ENCODE data around the gene SPECC1L. TPM values are rescaled to one million over a fixed set of nuclear protein-coding genes. Genes with fewer than 3 reads are reported as not detected.
A peak's percentile ranks its signal among the peaks of the same experiment; 100 is the strongest.

SPECC1L gene
- total and polyA plus RNA-seq, 7 experiments from 2014 or later: 14.6 to 69.0 (median 39.9) TPM

DNA sequence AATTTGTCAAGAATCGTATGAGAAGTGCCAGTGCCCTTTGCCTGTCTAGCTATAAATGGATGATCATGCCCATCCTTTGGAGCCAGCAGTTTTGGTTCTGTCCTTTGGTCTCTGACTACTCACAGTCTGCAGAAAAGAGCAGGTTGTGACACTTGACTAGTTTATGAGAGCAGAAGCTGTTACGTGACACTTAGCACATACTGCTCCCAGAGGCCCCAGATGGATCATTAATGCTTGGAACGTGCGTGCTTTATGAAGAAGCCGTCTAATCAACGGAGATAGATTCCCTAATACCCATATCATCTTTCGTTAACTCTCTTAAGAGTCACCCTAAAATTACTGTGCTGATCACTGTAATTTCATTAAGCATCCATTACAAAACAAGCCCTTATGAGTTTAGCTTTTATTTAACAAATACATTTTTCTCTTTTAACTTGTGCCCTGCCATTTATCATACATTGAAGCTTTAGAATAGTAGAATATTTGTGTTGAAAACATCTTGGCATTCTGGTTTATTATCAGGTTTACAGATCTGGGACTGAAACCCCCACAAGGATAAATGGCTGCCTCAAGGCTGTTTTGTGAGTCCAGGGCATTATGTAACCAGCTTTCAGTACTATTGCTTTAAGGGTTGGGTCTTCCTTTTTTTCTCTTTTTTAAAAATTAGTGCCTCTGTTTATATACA is 109.7 kb downstream of the SPECC1L start:
- Histone ChIP-seq H3K4me1 (ENCODE audit: control insufficient read depth in 2 of 2, insufficient read depth in 2 of 2, low read length in 2 of 2) (peaks cover 4 to 14% of the 10 kb centered on the region in 2 donors), H3K27ac (ENCODE audit: low read depth, low read length) (no peak overlapping the region), H3K36me3 (ENCODE audit: control insufficient read depth in 2 of 3, insufficient read depth in 3 of 3, low read length in 3 of 3) (peaks cover 0 to 5% (median 0%) of the 10 kb centered on the region in 3 experiments), H3K27me3 (ENCODE audit: control insufficient read depth in 2 of 2, insufficient read depth in 2 of 2, low read length in 2 of 2) (no peaks in the 10 kb centered on the region), H3K9me3 (ENCODE audit: control insufficient read depth in 2 of 3, low read length in 3 of 3) (no peaks in the 10 kb centered on the region), H3K4me3 (ENCODE audit: low read length) (no peak overlapping the region)
- H3K36me3 Mint-ChIP-seq: peaks cover 0 to 28% (median 22%) of the 10 kb centered on the region in 5 donors
- H3K27ac Mint-ChIP-seq: peak overlapping the region in 6 of 9 donors; percentile 15 to 88 (median 45)
- intact Hi-C loops (cut with micrococcal nuclease): no loop called here
- H3K9me3 Mint-ChIP-seq: no peaks in the 10 kb centered on the region
- peaks cover 14 to 43% (median 38%) of the 10 kb centered on the region in 7 donors for H3K4me1 Mint-ChIP-seq
- ChIA-PET CTCF (interaction anchor here (0.6 kb wide), 1 partner anchor 303 kb away, joined by 3 read pairs; no protein-coding TSS in a partner anchor), POLR2A (no interaction called here)
- H3K4me3 Mint-ChIP-seq: peak overlapping the region in 3 of 10 donors; percentile 21 to 59 (median 43)
- ATAC-seq: no peak
- H3K27me3 Mint-ChIP-seq: no peaks in the 10 kb centered on the region
- no peak for DNase-seq

DNA sequence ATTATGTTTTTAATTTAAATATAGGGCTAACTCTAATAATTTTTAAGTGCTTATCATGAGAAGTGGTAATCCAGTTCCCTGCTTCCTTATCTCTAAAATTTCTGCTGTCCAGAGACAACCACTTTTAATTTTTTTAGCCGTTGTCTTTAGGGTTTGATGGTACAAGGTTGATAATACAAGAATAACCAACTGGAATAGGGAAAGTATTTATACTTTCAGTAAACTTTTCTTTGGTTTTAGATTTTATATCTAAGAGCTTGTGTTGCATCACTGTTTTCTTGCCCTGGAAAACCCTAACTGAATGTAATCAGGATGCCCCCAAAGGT is 110.2 kb downstream of the SPECC1L start:
- ATAC-seq: no peak
- intact Hi-C loops (cut with micrococcal nuclease): no loop called here
- H3K36me3 Mint-ChIP-seq: peaks cover 0 to 30% (median 18%) of the 10 kb centered on the region in 5 donors
- no peaks in the 10 kb centered on the region for H3K9me3 Mint-ChIP-seq
- no peak overlapping the region for H3K4me3 Mint-ChIP-seq
- Histone ChIP-seq H3K4me3 (ENCODE audit: low read length) (no peak overlapping the region), H3K27ac (ENCODE audit: low read depth, low read length) (no peak overlapping the region), H3K4me1 (ENCODE audit: control insufficient read depth in 2 of 2, insufficient read depth in 2 of 2, low read length in 2 of 2) (peaks cover 4 to 14% of the 10 kb centered on the region in 2 donors), H3K36me3 (ENCODE audit: control insufficient read depth in 2 of 3, insufficient read depth in 3 of 3, low read length in 3 of 3) (peaks cover 0 to 5% (median 0%) of the 10 kb centered on the region in 3 experiments), H3K27me3 (ENCODE audit: control insufficient read depth in 2 of 2, insufficient read depth in 2 of 2, low read length in 2 of 2) (no peaks in the 10 kb centered on the region), H3K9me3 (ENCODE audit: control insufficient read depth in 2 of 3, low read length in 3 of 3) (no peaks in the 10 kb centered on the region)
- H3K27ac Mint-ChIP-seq: no peak overlapping the region
- ChIA-PET CTCF (interaction anchor here (0.6 kb wide), 1 partner anchor 303 kb away, joined by 3 read pairs; no protein-coding TSS in a partner anchor), POLR2A (no interaction called here)
- peaks cover 14 to 43% (median 38%) of the 10 kb centered on the region in 7 donors for H3K4me1 Mint-ChIP-seq
- DNase-seq: no peak
- H3K27me3 Mint-ChIP-seq: no peaks in the 10 kb centered on the region

DNA sequence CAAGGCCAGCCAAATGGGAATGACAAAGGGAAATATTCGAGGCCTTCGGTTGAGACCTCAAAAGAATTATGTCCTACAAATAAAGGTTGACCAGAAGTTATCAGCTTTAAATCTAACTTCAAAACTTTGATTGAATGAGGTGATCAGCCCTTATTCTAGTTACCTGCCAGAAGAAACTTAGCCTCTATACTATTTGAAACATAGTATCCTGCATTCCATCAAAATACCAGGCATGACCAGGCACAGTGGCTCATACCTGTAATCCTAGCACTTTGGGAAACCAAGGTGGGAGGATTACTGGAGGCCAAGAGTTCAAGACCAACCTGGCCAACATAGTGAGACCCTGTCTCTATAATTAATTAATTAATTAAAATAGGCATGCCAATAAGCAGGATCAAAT is 112.4 kb downstream of the SPECC1L start:
- intact Hi-C loops (cut with micrococcal nuclease): no loop called here
- H3K4me1 ChIP-seq (ENCODE audit: control insufficient read depth in 2 of 2, insufficient read depth in 2 of 2, low read length in 2 of 2): peaks cover 4 to 14% of the 10 kb centered on the region in 2 donors
- no peaks in the 10 kb centered on the region for H3K9me3 ChIP-seq (ENCODE audit: control insufficient read depth in 2 of 3, low read length in 3 of 3)
- no peaks in the 10 kb centered on the region for H3K36me3 ChIP-seq (ENCODE audit: control insufficient read depth in 2 of 3, insufficient read depth in 3 of 3, low read length in 3 of 3)
- no peak for ATAC-seq
- Mint-ChIP-seq H3K27me3 (no peaks in the 10 kb centered on the region), H3K36me3 (peaks cover 0 to 24% (median 10%) of the 10 kb centered on the region in 5 donors), H3K4me3 (no peak overlapping the region), H3K27ac (no peak overlapping the region), H3K4me1 (peaks cover 8 to 26% (median 24%) of the 10 kb centered on the region in 7 donors), H3K9me3 (no peaks in the 10 kb centered on the region)
- POLR2A ChIA-PET: no interaction called here
- H3K27ac ChIP-seq (ENCODE audit: low read depth, low read length): no peak overlapping the region
- H3K27me3 ChIP-seq (ENCODE audit: control insufficient read depth in 2 of 2, insufficient read depth in 2 of 2, low read length in 2 of 2): no peaks in the 10 kb centered on the region
- no peak overlapping the region for H3K4me3 ChIP-seq (ENCODE audit: low read length)
- no peak for DNase-seq
- CTCF ChIA-PET: no interaction called here

DNA sequence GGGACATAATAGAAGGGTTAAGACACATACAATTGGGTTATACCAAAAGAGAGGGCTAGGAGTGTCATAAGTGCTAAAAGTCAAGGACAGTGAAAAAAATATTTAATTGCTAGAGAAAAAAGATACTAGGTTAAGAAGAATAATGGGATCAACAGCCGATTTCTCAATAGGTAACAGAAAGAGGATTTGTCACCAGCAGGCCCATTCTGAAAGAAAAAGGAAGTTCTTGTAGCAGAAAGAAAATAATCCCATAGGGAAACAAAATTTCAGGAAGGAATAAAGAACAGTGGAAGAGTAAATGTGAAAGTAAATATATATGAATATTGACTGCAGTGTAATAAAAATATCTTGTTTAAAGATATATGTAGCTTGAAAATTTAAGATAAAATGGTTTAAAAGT is 113.5 kb downstream of the SPECC1L start:
- CTCF ChIA-PET: no interaction called here
- H3K27ac Mint-ChIP-seq: no peak overlapping the region
- intact Hi-C loops (cut with micrococcal nuclease): no loop called here
- no peak overlapping the region for H3K27ac ChIP-seq (ENCODE audit: low read depth, low read length)
- peaks cover under 1 to 10% of the 10 kb centered on the region in 2 donors for H3K4me1 ChIP-seq (ENCODE audit: control insufficient read depth in 2 of 2, insufficient read depth in 2 of 2, low read length in 2 of 2)
- peaks cover 0 to 24% (median 13%) of the 10 kb centered on the region in 5 donors for H3K36me3 Mint-ChIP-seq
- ATAC-seq: no peak
- no peak for DNase-seq
- no peak overlapping the region for H3K4me3 ChIP-seq (ENCODE audit: low read length)
- peaks cover 8 to 15% (median 15%) of the 10 kb centered on the region in 7 donors for H3K4me1 Mint-ChIP-seq
- no peaks in the 10 kb centered on the region for H3K9me3 ChIP-seq (ENCODE audit: control insufficient read depth in 2 of 3, low read length in 3 of 3)
- H3K36me3 ChIP-seq (ENCODE audit: control insufficient read depth in 2 of 3, insufficient read depth in 3 of 3, low read length in 3 of 3): no peaks in the 10 kb centered on the region
- POLR2A ChIA-PET: no interaction called here
- H3K4me3 Mint-ChIP-seq: no peak overlapping the region
- H3K27me3 ChIP-seq (ENCODE audit: control insufficient read depth in 2 of 2, insufficient read depth in 2 of 2, low read length in 2 of 2): no peaks in the 10 kb centered on the region
- H3K27me3 Mint-ChIP-seq: no peaks in the 10 kb centered on the region
- peaks cover 0 to 2% (median 0%) of the 10 kb centered on the region in 11 donors for H3K9me3 Mint-ChIP-seq

DNA sequence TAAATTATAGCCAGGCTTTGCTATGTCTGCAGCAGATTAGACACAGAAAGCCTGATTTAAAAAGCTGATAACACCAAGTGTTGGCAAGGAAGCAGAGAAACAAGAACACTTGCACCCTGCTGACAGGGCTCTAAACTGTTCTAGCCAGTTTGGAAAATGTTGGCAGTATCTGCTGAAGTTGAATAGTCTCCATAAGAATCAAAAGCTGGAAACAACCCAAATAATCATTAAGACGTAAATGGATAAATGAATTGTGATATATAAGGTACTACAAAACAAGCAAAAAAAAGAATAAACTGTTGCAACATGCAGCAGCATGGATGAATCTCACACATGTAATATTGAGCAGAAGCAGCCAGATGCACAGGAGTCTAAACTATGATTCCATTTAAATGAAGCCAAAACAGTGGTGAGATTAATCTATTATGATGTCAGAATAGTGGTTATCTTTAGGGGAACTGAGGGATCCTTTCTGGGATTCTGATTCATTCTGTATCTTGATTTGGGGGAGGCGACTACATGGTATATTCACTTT is 116.4 kb downstream of the SPECC1L start:
- ChIA-PET CTCF (no interaction called here), POLR2A (interaction anchor here (1.1 kb wide), 1 partner anchor 11 kb away, joined by 3 read pairs; no protein-coding TSS in a partner anchor)
- no peak overlapping the region for H3K27ac ChIP-seq (ENCODE audit: low read depth, low read length)
- Mint-ChIP-seq H3K27ac (no peak overlapping the region), H3K36me3 (peaks cover 0 to 28% (median 14%) of the 10 kb centered on the region in 5 donors), H3K4me1 (peaks cover 9 to 21% (median 18%) of the 10 kb centered on the region in 7 donors), H3K4me3 (no peak overlapping the region), H3K27me3 (no peaks in the 10 kb centered on the region), H3K9me3 (peaks cover 0 to 2% (median 0%) of the 10 kb centered on the region in 11 donors)
- ATAC-seq: no peak
- no peak for DNase-seq
- intact Hi-C loops (cut with micrococcal nuclease): no loop called here
- no peaks in the 10 kb centered on the region for H3K27me3 ChIP-seq (ENCODE audit: control insufficient read depth in 2 of 2, insufficient read depth in 2 of 2, low read length in 2 of 2)
- no peak overlapping the region for H3K4me3 ChIP-seq (ENCODE audit: low read length)
- H3K36me3 ChIP-seq (ENCODE audit: control insufficient read depth in 2 of 3, insufficient read depth in 3 of 3, low read length in 3 of 3): no peaks in the 10 kb centered on the region
- H3K9me3 ChIP-seq (ENCODE audit: control insufficient read depth in 2 of 3, low read length in 3 of 3): no peaks in the 10 kb centered on the region
- H3K4me1 ChIP-seq (ENCODE audit: control insufficient read depth in 2 of 2, insufficient read depth in 2 of 2, low read length in 2 of 2): no peaks in the 10 kb centered on the region

DNA sequence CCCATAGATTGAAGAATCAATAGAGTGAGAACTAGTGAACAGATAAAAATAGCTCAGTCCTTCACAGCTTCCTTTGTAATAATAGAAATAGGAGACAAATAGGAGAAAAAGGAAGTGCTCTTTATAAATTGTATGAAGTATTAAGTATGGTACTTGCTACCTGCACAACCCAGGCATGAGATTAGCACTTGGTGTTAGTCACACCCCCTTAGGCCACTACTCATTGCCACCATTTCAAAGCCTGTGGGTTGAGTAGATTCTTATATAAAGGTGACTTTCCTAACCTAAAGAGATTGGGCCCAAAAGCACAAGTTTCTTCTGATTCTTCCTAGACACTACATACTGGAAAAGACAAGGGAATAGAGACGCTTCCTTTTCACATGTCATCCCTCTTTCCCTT is 119.0 kb downstream of the SPECC1L start:
- Histone ChIP-seq H3K27ac (ENCODE audit: low read depth, low read length) (no peak overlapping the region), H3K4me1 (ENCODE audit: control insufficient read depth in 2 of 2, insufficient read depth in 2 of 2, low read length in 2 of 2) (no peaks in the 10 kb centered on the region), H3K9me3 (ENCODE audit: control insufficient read depth in 2 of 3, low read length in 3 of 3) (no peaks in the 10 kb centered on the region), H3K36me3 (ENCODE audit: control insufficient read depth in 2 of 3, insufficient read depth in 3 of 3, low read length in 3 of 3) (no peaks in the 10 kb centered on the region), H3K27me3 (ENCODE audit: control insufficient read depth in 2 of 2, insufficient read depth in 2 of 2, low read length in 2 of 2) (no peaks in the 10 kb centered on the region), H3K4me3 (ENCODE audit: low read length) (no peak overlapping the region)
- DNase-seq (no peak), ATAC-seq (no peak)
- no peak overlapping the region for H3K4me3 Mint-ChIP-seq
- no peak overlapping the region for H3K27ac Mint-ChIP-seq
- H3K36me3 Mint-ChIP-seq: peaks cover 0 to 34% (median 14%) of the 10 kb centered on the region in 5 donors
- H3K27me3 Mint-ChIP-seq: no peaks in the 10 kb centered on the region
- CTCF ChIA-PET: no interaction called here
- POLR2A ChIA-PET: interaction anchor here (0.8 kb wide), 1 partner anchor 1234 kb away, joined by 3 read pairs; no protein-coding TSS in a partner anchor
- peaks cover 0 to 2% (median 0%) of the 10 kb centered on the region in 11 donors for H3K9me3 Mint-ChIP-seq
- intact Hi-C loops (cut with micrococcal nuclease): loop anchor here in 1 of 2 donors (10.0 kb wide), 1 partner anchor 65 kb away; no protein-coding TSS in a partner anchor
- peaks cover 14 to 32% (median 27%) of the 10 kb centered on the region in 7 donors for H3K4me1 Mint-ChIP-seq

Data from naive thymus-derived CD4-positive, alpha-beta T cell (primary cell).